T-helper 1 cell treated with Interleukin-12 subunit alpha and Interleukin-12 subunit beta and Interleukin-4 antibody, amounts not matched to agents 30 μg/mL and 1 μg/mL, for 36 hours (primary cell): ENCODE results near the gene PSMB10.
"Not testable (repeated sequence)": the region's sequence is repeated elsewhere in the genome, so short reads cannot be mapped to it uniquely, and the experiment has no call there.

Source experiments
- H3K27ac Mint-ChIP-seq: one replicate; pipeline ENCODE4 v1.8.0; 2021; ENCODE audit warnings: mild to moderate bottlenecking, mixed read lengths
- H3K27me3 Mint-ChIP-seq: one replicate; pipeline ENCODE4 v1.8.0; 2021; ENCODE audit warnings: low read depth, mixed read lengths
- H3K36me3 Mint-ChIP-seq: one replicate; pipeline ENCODE4 v1.8.0; 2021; ENCODE audit warnings: low read depth, mixed read lengths
- H3K4me1 Mint-ChIP-seq: one replicate; pipeline ENCODE4 v1.8.0; 2021; ENCODE audit warnings: low read depth, mixed read lengths
- H3K4me3 Mint-ChIP-seq: one replicate; pipeline ENCODE4 v1.8.0; 2021; ENCODE audit warnings: mild to moderate bottlenecking, moderate library complexity, mixed read lengths
- H3K9me3 Mint-ChIP-seq: one replicate; pipeline ENCODE4 v1.8.0; 2021; ENCODE audit warnings: mixed read lengths

Gene PSMB10

GRCh38 chr16:67915496-67915769 is 21.2 kb downstream of the PSMB10 start:
- H3K9me3 Mint-ChIP-seq, H3K4me3 Mint-ChIP-seq, H3K27me3 Mint-ChIP-seq, H3K27ac Mint-ChIP-seq, H3K36me3 Mint-ChIP-seq: not testable (repeated sequence)
- H3K4me1 Mint-ChIP-seq = peaks cover 27% of the 10 kb centered on the region

DNA sequence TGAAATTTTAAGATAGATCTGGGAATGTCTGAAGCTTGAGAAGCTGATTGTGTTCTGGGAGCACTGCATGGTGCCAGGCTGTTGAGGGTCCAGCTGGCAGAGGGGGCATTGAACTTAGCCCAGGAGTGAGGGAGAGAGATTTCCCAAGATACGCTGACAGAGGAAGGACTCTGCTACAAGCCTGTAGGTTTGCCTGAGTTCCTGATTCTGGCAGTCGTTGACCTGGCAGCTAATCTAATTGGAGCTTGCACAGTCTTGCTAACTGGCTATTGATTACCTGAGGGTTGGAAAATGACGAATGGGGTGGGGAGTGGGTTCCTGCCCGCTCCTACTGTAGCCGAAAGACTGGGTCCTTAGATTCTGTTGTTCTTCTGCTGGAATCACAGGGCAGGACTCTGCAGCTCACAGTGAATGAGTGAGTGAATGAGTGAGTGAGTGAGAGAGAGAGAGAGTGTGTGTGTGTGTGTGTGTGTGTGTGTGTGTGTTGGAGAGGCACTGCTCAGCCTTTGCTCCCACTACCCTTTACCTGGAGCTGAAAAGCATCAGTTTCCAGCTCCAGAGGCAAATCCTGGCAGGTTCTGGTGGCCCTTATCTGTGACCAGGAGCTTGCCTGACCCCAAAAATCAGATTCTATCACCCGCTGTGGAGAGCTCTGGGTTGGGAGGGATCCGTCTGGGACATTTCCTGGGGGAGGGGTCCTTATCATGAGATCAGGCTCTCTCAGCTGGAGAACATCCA is 21.7 kb downstream of the PSMB10 start:
- H3K36me3 Mint-ChIP-seq = peaks cover 11% of the 10 kb centered on the region
- no peak overlapping the region for H3K27ac Mint-ChIP-seq
- H3K4me1 Mint-ChIP-seq = peaks cover 31% of the 10 kb centered on the region
- H3K4me3 Mint-ChIP-seq = no peak overlapping the region
- H3K27me3 Mint-ChIP-seq = no peaks in the 10 kb centered on the region
- H3K9me3 Mint-ChIP-seq = no peaks in the 10 kb centered on the region

GRCh38 chr16:67910158-67910557 is 26.5 kb downstream of the PSMB10 start:
- no peaks in the 10 kb centered on the region for H3K27me3 Mint-ChIP-seq
- H3K4me3 Mint-ChIP-seq = peak overlapping the region; percentile 7
- peaks cover 17% of the 10 kb centered on the region for H3K4me1 Mint-ChIP-seq
- no peaks in the 10 kb centered on the region for H3K9me3 Mint-ChIP-seq
- peak overlapping the region; percentile 63 for H3K27ac Mint-ChIP-seq
- peaks cover 16% of the 10 kb centered on the region for H3K36me3 Mint-ChIP-seq

DNA sequence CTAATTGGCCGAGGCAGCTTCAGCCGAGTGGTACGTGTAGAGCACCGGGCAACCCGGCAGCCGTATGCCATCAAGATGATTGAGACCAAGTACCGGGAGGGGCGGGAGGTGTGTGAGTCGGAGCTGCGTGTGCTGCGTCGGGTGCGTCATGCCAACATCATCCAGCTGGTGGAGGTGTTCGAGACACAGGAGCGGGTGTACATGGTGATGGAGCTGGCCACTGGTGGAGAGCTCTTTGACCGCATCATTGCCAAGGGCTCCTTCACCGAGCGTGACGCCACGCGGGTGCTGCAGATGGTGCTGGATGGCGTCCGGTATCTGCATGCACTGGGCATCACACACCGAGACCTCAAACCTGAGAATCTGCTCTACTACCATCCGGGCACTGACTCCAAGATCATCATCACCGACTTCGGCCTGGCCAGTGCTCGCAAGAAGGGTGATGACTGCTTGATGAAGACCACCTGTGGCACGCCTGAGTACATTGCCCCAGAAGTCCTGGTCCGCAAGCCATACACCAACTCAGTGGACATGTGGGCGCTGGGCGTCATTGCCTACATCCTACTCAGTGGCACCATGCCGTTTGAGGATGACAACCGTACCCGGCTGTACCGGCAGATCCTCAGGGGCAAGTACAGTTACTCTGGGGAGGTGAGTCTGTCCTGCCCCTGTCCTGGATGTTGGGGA is 27.5 kb downstream of the PSMB10 start:
- Mint-ChIP-seq H3K9me3 (no peaks in the 10 kb centered on the region), H3K4me1 (peaks cover 15% of the 10 kb centered on the region), H3K36me3 (peaks cover 14% of the 10 kb centered on the region), H3K27ac (peak overlapping the region; percentile 75), H3K4me3 (no peak overlapping the region), H3K27me3 (no peaks in the 10 kb centered on the region)

GRCh38 chr16:67907397-67908180 is 29.1 kb downstream of the PSMB10 start:
- H3K27me3 Mint-ChIP-seq = no peaks in the 10 kb centered on the region
- H3K27ac Mint-ChIP-seq = peak overlapping the region; percentile 0
- no peak overlapping the region for H3K4me3 Mint-ChIP-seq
- H3K36me3 Mint-ChIP-seq = peaks cover 17% of the 10 kb centered on the region
- H3K4me1 Mint-ChIP-seq = peaks cover 15% of the 10 kb centered on the region
- no peaks in the 10 kb centered on the region for H3K9me3 Mint-ChIP-seq

GRCh38 chr16:67902831-67903230 is 33.8 kb downstream of the PSMB10 start:
- Mint-ChIP-seq H3K27me3 (no peaks in the 10 kb centered on the region), H3K9me3 (no peaks in the 10 kb centered on the region), H3K27ac (no peak overlapping the region), H3K36me3 (peaks cover 6% of the 10 kb centered on the region), H3K4me1 (peaks cover 3% of the 10 kb centered on the region), H3K4me3 (no peak overlapping the region)

- Mint-ChIP-seq H3K4me3 (no peak overlapping the region), H3K9me3 (no peaks in the 10 kb centered on the region), H3K27me3 (no peaks in the 10 kb centered on the region), H3K27ac (no peak overlapping the region), H3K4me1 (peaks cover 5% of the 10 kb centered on the region), H3K36me3 (peaks cover 7% of the 10 kb centered on the region)
Observed at GRCh38 chr16:67901734-67902133, 34.9 kb downstream of the PSMB10 start.

GRCh38 chr16:67897231-67897630 is 39.4 kb downstream of the PSMB10 start:
- Mint-ChIP-seq H3K9me3 (no peaks in the 10 kb centered on the region), H3K4me1 (peaks cover 23% of the 10 kb centered on the region), H3K27ac (no peak overlapping the region), H3K4me3 (no peak overlapping the region), H3K27me3 (no peaks in the 10 kb centered on the region), H3K36me3 (peaks cover 2% of the 10 kb centered on the region)

DNA sequence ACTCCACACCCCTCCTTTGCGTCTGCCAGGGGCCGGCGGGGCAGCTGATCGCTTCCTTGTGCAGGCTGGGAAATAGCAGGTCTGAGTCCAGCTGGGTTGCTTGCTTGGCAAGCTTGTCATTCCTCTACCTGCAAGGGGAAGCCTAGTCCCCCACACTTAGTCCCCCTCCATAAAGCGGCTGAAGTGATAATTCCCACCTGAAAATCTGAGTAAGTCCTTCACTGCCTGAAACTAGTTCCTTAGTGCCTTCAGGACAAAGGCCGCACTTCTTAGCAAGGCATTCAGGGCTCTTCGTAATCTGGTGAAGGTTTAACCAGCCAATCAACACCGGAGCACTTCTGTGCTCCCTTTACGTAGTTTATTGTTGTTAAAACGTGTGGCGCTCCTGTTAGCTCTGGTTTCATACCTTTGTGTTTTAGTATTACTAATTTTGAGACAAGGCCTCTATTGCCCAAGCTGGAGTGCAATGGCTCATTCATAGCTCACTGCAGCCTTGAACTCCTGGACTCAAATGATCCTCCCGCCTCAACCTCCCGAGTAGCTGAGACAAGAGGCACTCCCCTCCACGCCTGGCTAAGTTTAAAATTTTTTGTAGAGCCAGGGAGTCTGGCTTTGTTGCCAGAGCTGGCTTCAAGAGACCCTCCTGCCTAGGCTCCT is 42.8 kb downstream of the PSMB10 start:
- peaks cover 23% of the 10 kb centered on the region for H3K4me1 Mint-ChIP-seq
- H3K27me3 Mint-ChIP-seq = no peaks in the 10 kb centered on the region
- H3K9me3 Mint-ChIP-seq = no peaks in the 10 kb centered on the region
- peaks cover 2% of the 10 kb centered on the region for H3K36me3 Mint-ChIP-seq
- H3K4me3 Mint-ChIP-seq = peak overlapping the region; percentile 95
- H3K27ac Mint-ChIP-seq = peak overlapping the region; percentile 94

DNA sequence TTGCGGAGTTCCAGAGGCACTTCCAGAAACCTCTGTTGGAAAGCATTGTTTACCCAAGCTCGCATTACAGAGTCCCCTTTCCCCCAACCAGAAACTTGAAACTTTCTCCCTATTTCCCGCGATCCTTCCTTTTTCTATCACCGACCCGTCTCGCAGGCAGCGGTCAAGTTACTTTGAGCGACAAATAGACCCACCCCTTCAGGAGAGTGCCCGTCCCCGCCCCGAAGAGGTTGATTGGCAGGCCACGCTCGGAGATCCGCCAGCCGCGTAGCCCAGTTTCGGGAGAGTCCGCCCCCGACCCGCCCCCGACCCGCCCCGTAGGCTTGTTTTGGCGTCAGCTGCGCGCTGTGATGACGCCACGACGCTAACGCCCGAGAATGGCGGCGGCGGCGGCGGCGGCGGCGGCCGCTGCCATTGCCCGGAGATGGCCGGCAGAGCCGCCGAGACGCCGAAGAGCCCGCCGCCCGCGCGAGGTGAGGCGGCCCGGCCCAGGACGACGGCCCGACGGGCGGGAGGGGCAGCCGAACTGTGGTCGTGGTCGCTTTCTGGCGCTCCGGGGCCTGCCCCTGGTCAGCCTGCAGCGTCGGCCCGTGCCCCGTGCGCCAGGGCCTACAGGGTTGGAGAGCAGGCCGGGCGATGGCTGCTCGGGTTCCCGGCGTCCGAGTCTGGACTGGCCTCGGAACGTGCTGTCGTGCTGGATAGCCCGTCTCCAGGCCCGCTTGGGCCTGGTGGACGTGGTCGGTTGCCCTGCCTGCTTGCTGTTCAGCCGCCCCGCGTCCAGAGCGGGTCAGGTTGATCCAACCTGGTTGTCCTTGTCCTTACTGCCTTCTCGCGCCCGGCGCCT is 43.5 kb downstream of the PSMB10 start, which contains the start of gene PSKH1:
PSKH1 (plus strand) TSS at position 356 of the 844 bp plus-strand sequence. CDS start 15,496 bp downstream, outside the sequence.
- Mint-ChIP-seq H3K4me1 (peaks cover 20% of the 10 kb centered on the region), H3K27me3 (no peaks in the 10 kb centered on the region), H3K36me3 (peaks cover 2% of the 10 kb centered on the region), H3K4me3 (peak within 1 kb of the TSS; percentile 95), H3K27ac (peak within 1 kb of the TSS; percentile 94), H3K9me3 (no peaks in the 10 kb centered on the region)

DNA sequence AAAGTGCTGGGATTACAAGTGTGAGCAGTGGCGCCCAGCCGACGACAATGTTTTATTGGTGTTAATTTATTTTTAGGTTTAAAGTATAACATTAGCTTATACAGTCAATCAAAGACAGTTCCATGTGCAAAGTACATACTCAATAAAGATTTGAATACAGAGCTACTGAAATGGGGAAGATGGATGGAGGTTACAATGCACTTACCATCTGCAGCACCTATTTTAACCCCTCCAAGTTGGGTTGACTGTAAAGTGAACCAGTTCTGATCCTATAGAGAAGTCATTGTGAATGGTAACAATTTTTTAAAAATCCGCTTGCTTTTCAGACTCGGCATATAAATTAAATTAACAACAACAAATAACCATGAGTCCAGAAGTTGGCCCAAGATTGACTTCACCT is 44.3 kb downstream of the PSMB10 start:
- Mint-ChIP-seq H3K9me3 (no peaks in the 10 kb centered on the region), H3K27me3 (no peaks in the 10 kb centered on the region), H3K4me1 (peaks cover 20% of the 10 kb centered on the region), H3K36me3 (peaks cover 2% of the 10 kb centered on the region), H3K4me3 (peak overlapping the region; percentile 90), H3K27ac (peak overlapping the region; percentile 88)

GRCh38 chr16:67888331-67888730 is 48.3 kb downstream of the PSMB10 start:
- Mint-ChIP-seq H3K4me3 (no peak overlapping the region), H3K9me3 (no peaks in the 10 kb centered on the region), H3K4me1 (peaks cover 7% of the 10 kb centered on the region), H3K27ac (no peak overlapping the region), H3K27me3 (no peaks in the 10 kb centered on the region), H3K36me3 (peaks cover 11% of the 10 kb centered on the region)

DNA sequence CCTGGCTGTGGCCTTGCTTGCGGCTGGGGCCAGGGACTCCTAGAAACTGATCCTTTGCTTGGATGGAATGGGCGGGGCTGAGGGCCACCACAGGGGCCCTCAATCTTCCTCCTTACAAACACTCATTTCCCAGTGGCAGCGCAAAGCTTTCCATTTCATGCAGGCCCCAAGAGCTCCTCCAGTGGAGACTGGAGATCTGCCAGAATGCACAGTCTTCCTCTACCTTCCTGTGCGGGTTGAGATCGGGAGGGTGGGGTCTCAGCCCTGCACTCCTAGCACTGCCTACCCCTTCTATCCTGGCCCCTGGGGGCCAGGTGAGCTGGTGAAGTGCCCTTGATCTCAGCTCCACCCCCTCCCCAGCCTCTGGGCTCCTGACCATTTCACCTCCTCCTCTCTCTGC is 50.3 kb downstream of the PSMB10 start:
- Mint-ChIP-seq H3K4me3 (no peak overlapping the region), H3K4me1 (no peaks in the 10 kb centered on the region), H3K27ac (peak overlapping the region; percentile 36), H3K36me3 (peaks cover 17% of the 10 kb centered on the region), H3K27me3 (no peaks in the 10 kb centered on the region), H3K9me3 (no peaks in the 10 kb centered on the region)

DNA sequence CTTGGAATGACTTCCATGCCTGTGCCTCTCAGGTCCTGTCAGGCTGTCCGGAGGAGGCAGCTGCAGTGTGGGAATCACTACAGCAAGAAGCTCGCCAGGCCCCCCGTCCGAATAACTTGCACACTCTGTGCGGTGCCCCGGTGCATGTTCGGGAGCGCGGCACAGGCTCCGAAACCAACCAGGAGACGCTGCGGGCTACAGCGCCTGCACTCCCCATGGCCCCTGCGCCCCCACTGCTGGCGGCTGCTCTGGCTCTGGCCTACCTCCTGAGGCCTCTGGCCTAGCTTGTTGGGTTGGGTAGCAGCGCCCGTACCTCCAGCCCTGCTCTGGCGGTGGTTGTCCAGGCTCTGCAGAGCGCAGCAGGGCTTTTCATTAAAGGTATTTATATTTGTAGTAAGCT is 50.7 kb downstream of the PSMB10 start:
- Mint-ChIP-seq H3K27ac (no peak overlapping the region), H3K9me3 (no peaks in the 10 kb centered on the region), H3K4me3 (no peak overlapping the region), H3K27me3 (no peaks in the 10 kb centered on the region), H3K4me1 (no peaks in the 10 kb centered on the region), H3K36me3 (peaks cover 20% of the 10 kb centered on the region)
